HG03103 (cell line): ENCODE results near the gene ARFIP1.
"Not testable (repeated sequence)": the region's sequence is repeated elsewhere in the genome, so short reads cannot be mapped to it uniquely, and the experiment has no call there.

ENCODE experiments used
- ATAC-seq: cut with Tn5 transposase; IDR thresholded peaks from one replicate; pipeline ENCODE4 v1.9.1; 2021; ENCODE audit warnings: low read depth; ENCODE audit not compliant: unreplicated experiment

Gene ARFIP1

GRCh38 chr4:152887981-152888380 is 108.2 kb downstream of the ARFIP1 start:
- no peak for ATAC-seq

- ATAC-seq, result no peak
These were observed 113.2 kb downstream of the ARFIP1 start for GRCh38 chr4:152892974-152893373.

DNA sequence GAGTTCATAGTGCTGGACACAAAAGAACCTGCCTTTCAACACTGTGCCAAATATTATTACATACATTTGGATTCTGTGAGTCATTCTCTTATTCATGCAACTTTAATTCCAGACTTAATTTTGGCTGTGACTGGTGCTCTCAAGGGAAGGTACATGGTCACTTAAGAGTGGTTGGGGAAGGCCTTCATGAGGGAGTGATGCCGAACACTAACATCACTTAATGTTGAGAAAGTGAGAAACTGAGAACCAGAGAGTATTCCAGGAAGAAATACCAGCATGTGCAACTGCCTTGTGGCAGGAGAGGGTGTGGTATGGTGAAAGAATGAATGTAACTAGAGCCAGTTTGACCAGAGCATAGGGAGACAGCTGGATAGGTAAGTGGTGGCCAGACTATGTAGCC is 114.9 kb downstream of the ARFIP1 start:
- ATAC-seq, result no peak

DNA sequence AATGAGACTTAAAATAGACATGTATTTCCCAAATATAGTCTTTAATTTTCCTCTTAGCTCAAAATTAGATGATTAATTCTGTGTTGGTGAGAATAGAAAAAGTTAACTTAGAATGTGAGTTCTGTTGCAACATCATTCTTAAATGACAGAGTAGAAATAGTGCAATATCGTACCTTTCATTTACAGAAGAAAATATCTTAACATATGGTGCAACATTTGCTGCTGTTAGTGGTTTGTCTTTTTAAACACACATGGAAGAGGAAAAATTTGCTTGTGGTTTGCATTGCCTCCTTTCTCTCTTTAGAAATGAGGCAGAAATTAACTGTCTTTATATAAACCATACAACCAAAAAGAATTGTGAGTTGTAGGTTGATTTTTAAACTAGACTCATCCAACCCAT is 117.1 kb downstream of the ARFIP1 start:
- no peak for ATAC-seq

DNA sequence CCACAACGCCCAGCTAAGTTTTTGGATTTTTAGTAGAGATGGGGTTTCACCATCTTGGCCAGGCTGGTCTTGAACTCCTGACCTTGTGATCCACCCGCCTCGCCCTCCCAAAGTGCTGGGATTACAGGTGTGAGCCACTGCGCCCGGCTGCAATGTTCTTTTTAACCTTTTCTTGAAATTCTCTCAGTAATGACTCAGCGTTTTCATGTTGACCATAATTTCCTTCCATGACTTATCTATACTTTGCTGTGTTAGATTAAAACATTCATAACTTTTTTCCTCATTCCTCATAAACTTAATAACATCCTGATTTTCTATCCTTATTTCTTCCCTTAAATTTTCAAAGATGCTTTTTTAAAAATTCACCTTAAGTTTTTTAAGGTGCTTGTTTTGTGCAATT is 118.4 kb downstream of the ARFIP1 start:
- ATAC-seq, result not testable (repeated sequence)

DNA sequence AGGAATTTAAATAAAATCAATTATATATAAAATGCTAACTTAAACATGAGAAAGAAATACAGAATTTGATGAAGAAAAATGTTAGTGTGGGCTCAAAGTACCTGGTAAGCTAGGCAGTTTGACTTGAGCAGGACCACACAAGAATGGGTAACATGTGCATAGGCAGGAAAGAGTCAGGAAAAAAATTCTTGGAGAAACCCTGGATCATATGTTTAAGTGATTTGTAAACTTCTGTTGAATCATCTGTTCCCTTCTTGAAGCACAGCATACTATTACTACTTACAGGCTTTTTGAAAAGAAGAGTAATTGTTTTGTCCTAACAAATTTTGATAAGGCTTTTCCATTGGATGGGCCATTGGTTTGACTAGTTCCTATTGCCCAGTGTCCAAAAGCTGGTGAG is 118.9 kb downstream of the ARFIP1 start:
- no peak for ATAC-seq

- no peak for ATAC-seq
These were observed 120.6 kb downstream of the ARFIP1 start for GRCh38 chr4:152900395-152900794.

GRCh38 chr4:152901205-152901604 is 121.5 kb downstream of the ARFIP1 start:
- no peak for ATAC-seq

DNA sequence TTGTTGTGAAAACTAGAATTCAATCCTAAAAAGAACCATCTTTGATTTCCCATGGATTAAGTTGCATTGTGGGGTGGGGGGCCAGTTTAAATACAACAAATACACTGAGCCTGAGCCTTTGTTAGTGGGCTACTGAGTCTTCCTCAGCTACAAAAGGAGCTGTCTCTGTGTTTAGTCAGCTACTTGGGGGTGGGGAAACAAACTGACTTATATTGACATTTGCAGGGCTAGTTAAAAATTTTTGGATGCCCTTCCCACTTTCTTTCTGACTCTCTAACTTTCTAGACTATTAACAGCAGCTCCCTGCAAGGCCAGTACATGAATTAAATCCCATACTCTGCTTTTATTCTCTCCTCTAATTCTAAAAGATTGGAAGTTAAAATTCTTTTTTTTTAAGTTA is 123.9 kb downstream of the ARFIP1 start:
- no peak for ATAC-seq

DNA sequence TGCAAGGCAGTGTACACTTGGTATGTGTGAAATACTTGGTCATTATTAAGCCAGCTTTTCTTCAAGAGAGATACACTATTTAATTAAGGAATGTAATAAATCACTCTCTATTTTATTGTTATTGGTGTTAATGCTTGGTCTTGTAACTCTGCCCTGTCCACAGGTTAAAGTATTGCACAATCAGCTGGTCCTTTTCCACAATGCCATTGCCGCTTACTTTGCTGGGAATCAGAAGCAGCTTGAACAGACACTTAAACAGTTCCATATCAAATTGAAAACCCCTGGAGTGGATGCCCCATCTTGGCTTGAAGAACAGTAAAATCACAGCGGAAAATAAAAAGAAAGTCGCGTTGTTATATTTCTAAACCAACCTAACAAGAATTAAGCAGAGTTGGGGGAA is 130.1 kb downstream of the ARFIP1 start:
- no peak for ATAC-seq

DNA sequence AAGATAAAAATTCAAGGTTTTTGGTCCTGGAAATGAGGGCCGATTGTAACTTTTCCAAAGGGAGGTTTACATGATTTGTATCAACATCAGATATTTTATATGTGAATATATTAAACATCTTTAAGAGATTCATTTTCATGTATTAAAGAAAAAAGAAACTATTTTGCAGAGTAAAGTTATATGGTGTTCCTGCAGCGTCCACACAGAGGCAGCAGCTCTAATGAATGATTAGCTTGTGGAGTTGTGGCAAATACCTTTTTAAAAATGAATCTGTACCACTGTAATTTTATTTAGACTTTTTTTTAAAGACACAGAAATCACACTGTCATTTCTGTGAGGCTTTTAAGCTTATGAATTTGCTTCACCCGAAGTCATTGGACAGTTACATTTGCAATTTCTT is 130.8 kb downstream of the ARFIP1 start:
- no peak for ATAC-seq

GRCh38 chr4:152917543-152918395 is 138.0 kb downstream of the ARFIP1 start:
- ATAC-seq, result no peak

DNA sequence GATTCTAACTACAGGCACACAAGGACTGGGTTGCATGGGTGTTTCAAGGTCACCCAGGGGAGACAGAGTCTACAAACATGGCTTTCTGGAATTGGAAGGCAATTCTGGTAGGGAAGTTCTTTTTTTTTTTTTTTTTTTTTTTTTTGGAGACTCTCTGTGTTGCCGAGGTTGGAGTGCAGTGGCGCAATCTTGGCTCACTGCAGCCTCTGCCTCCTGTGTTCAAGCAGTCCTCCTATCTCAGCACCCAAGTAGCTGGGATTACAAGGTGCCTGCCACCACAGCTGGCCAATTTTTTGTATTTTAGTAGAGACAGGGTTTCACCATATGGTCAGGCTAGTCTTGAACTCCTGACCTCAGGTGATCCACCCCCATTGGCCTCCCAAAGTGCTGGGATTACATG is 140.1 kb downstream of the ARFIP1 start:
- ATAC-seq, result no peak

DNA sequence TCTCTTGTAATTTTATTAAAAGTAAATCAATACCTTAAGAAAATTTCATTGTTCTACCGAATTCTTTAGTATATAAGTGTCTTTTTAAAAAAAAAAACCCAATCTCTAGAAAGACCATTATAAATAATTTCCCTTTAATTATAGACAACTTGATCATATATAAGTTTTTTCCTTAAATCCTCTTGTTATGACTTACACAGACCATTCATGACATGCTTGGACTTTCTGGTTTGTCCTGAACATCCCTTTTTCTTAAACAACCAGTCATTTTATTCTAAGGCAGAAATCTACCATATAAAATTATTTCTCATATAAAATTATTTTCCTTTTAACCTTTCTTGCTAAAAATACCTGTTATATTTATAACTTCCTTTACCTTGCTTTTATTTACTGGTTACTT is 141.0 kb downstream of the ARFIP1 start:
- no peak for ATAC-seq

DNA sequence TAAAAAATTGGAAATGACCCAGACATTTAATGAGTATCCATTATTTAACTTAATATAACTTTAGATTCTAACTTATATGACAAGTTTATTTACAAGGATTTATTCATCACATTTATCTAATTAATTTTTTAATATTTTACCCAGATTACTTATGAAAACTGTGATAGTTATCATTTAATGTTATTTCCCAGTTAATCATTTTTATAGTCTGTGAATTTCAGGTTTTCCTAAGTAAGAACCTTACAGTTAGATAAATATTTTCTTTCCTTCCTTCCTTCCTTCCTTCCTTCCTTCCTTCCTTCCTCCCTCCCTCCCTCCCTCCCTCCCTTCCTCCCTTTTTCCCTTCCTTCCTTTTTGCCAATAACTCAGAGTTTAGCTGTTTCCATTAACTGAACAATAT is 141.5 kb downstream of the ARFIP1 start:
- no peak for ATAC-seq

GRCh38 chr4:152925851-152926250 is 146.1 kb downstream of the ARFIP1 start:
- ATAC-seq, result no peak

DNA sequence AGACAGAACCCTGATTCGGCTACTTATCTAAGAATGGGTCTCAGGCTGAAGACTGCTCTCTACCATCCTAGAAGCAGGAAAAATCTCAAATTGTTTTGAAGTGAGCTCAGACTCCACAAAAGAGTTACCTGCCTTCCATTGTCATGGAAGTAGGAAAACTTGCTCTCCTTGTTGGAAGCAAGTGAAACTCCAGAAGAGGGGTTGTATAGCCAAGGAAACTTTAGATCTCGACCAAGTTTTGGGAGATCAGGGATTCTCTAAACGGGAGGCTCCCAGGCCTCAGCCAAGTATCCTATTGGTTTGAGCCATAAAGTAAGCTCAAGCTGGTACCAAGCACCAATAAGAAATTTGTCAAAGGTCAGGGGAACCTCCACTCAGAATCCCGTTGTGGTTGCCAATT is 147.2 kb downstream of the ARFIP1 start:
- ATAC-seq, result no peak

DNA sequence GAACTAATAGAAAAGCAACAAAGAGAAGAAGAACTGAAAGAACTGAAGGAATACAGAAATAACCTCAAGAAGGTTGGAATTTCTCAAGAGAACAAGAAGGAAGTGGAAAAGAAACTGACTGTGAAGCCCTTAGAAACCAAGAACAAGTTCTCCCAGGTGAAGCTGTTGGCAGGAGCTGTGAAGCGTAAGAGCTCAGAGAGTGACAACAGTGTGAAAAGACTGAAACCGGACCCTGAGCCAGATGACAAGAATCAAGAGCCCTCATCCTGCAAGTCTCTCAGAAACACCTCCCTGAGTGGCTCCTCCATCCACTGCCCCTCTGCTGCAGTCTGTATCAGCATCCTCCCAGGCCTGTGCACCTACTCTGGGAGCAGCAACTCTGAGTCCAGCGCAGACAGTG is 148.0 kb downstream of the ARFIP1 start:
- no peak for ATAC-seq

- ATAC-seq, result no peak
These were observed 148.5 kb downstream of the ARFIP1 start for GRCh38 chr4:152928286-152928685.

- ATAC-seq, result no peak
These were observed 150.1 kb downstream of the ARFIP1 start for GRCh38 chr4:152929888-152930287.

- no peak for ATAC-seq
These were observed 155.4 kb downstream of the ARFIP1 start for GRCh38 chr4:152935143-152935542.

DNA sequence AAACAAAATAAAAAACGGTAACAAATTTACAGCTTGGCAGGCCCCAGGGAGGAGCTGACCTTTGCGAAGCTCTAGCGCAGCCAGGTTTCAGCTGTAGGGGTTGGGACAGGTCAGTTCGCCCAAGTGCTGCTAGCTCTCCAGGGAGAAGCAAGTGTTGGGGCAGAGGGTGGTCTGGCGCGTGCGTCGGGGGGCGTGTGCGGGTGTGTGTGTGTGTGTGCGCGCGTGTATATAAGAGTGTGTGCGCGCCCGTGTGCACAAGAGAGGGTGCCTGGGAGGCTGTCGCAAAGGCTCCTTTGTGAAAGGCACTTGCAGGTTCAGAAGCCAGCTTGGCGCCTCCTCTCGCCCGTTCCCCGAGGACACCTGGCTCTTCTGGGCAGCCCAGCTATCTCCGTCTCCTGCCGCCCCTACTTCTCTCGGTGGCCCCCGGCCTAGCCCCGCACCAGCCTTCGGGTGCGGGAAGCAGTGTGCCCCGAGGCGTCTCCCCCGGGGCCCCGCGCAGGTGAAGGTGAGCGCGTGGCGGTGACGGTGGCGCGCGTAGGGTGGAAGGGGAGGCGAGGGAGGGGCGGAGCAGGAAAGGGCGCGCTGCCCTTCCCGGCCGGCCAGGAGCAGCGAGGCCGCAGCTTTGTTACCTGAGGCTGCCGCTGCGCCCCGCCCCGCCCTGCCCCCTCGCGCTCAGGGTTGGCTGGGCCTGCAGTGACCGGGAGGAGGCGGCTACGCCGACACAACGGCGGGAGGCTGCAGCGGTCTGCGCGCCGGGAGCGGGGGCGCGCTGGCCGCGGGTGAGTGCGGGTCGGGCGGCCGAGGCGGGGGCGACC is 156.1 kb downstream of the ARFIP1 start, which contains the start of gene FHDC1:
FHDC1 (plus strand) TSS at position 693 of the 815 bp plus-strand sequence. CDS start 6,735 bp downstream, outside the sequence.
- no peak for ATAC-seq
